Hepatocyte (in vitro differentiated cells): Measurements from ENCODE around the gene PSMB7.

ENCODE experiments used
- EZH2 ChIP-seq: fragments of 200-600 bp; sonication (generic); IDR thresholded peaks from 2 replicates; pipeline ENCODE4 v1.6.1; 2016; ENCODE audit warnings: antibody characterized with exemption, mild to moderate bottlenecking, borderline replicate concordance
- EZH2phosphoT487 ChIP-seq: fragments of 200-600 bp; sonication (generic); IDR thresholded peaks from one replicate; pipeline ENCODE4 v1.6.1; 2018; ENCODE audit warnings: antibody characterized with exemption, mild to moderate bottlenecking, low read depth, moderate library complexity; ENCODE audit not compliant: unreplicated experiment, severe bottlenecking
- TF ChIP-seq, protein P1 (sequence below): fragments of 200-600 bp; sonication (generic); IDR thresholded peaks from 2 replicates; pipeline ENCODE4 v1.5.1; 2016; ENCODE audit warnings: antibody characterized with exemption, mild to moderate bottlenecking; ENCODE audit not compliant: poor library complexity

DNA sequence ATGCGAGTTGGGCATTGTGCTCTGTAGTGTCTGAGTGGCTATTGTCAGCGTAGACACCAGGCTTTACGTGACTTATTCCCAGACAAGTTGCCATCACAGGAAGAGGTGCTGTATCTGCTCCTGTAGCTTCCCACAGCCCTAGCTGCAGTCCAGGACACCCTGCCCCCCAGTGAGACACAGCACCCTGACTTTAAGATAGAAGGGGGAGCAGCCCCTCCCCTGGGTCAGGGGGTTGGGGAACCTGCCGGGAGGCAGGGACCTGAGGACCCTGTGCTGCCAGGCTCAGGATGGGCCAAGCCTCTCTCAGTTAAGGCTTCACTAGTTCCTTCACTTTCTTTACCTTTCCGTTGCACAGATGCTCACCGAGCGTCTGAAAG, 82.1 kb downstream of the PSMB7 start:
- TF ChIP-seq, protein P1, sequence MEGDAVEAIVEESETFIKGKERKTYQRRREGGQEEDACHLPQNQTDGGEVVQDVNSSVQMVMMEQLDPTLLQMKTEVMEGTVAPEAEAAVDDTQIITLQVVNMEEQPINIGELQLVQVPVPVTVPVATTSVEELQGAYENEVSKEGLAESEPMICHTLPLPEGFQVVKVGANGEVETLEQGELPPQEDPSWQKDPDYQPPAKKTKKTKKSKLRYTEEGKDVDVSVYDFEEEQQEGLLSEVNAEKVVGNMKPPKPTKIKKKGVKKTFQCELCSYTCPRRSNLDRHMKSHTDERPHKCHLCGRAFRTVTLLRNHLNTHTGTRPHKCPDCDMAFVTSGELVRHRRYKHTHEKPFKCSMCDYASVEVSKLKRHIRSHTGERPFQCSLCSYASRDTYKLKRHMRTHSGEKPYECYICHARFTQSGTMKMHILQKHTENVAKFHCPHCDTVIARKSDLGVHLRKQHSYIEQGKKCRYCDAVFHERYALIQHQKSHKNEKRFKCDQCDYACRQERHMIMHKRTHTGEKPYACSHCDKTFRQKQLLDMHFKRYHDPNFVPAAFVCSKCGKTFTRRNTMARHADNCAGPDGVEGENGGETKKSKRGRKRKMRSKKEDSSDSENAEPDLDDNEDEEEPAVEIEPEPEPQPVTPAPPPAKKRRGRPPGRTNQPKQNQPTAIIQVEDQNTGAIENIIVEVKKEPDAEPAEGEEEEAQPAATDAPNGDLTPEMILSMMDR: no peak
- TF ChIP-seq EZH2phosphoT487 (no peak), EZH2 (no peak)
